OCI-LY7 (cell line): Measurements from ENCODE around the gene SYT13.

Experiments used
- CTCF ChIP-seq: fragments of 200-600 bp; sonication (generic); conservative IDR thresholded peaks from 2 replicates; pipeline ENCODE4 v1.5.1; 2014; ENCODE audit warnings: mild to moderate bottlenecking, antibody characterized with exemption, low read length, moderate library complexity, mixed read lengths
- EZH2phosphoT487 ChIP-seq: fragments of 200-600 bp; sonication (generic); IDR thresholded peaks from 2 replicates; pipeline ENCODE4 v1.6.1; 2018; ENCODE audit warnings: low read depth, borderline replicate concordance, mild to moderate bottlenecking, mixed run types, antibody characterized with exemption, low read length, moderate library complexity, mixed read lengths

- TF ChIP-seq CTCF (no peak), EZH2phosphoT487 (no peak)
Observed at GRCh38 chr11:45314900-45315299, 28.8 kb upstream of the SYT13 start.
